PC-3 (cell line): ENCODE measurements around the gene PRTN3.

Experiments
- CTCF ChIP-seq: fragments of 300-600 bp; sonication (generic); conservative IDR thresholded peaks from 2 replicates; pipeline ENCODE4 v1.5.1; 2017; ENCODE audit warnings: antibody characterized with exemption, low read depth, mild to moderate bottlenecking, low read length
- EZH2phosphoT487 ChIP-seq: fragments of 300-600 bp; sonication (generic); IDR thresholded peaks from 2 replicates; pipeline ENCODE4 v1.6.1; 2018; ENCODE audit warnings: mild to moderate bottlenecking, antibody characterized with exemption, low read length, borderline replicate concordance

GRCh38 chr19:792306-792885 lies 48.4 kb upstream of the PRTN3 start:
- TF ChIP-seq CTCF, result no peak
- TF ChIP-seq EZH2phosphoT487, result no peak
